Right lobe of liver (tissue), 6 donors: Measurements from ENCODE around the gene GOSR2. TPM values are rescaled to one million over a fixed set of nuclear protein-coding genes. Genes with fewer than 3 reads are reported as not detected.

Source experiments
- ATAC-seq, 4 donors: fragments of 200-7000 bp; cut with Tn5 transposase; one replicate each; pipeline ENCODE4 v1.9.1; 2020; ENCODE audit warnings: mild to moderate bottlenecking in 4 of 4, moderate library complexity in 4 of 4
- DNase-seq, 3 donors: peaks; one replicate each; pipeline ENCODE4 v3.0.0-alpha.2; 2020
- H3K27ac ChIP-seq, 3 donors: fragments of 200-600 bp; one replicate each; pipeline ENCODE4 v1.8.0; 2022
- H3K27me3 ChIP-seq, 2 donors: fragments of 200-600 bp; one replicate each; pipeline ENCODE4 v1.8.0; 2022
- H3K36me3 ChIP-seq, 4 donors: fragments of 200-600 bp; sonication (generic) in 1 of 4; one replicate each; pipeline versions ENCODE4 v1.5.1 to v1.8.0; 2017 to 2022; ENCODE audit warnings: control low read depth in 1 of 4
- H3K4me1 ChIP-seq, 4 donors: fragments of 200-600 bp; sonication (generic) in 1 of 4; one replicate each; pipeline versions ENCODE4 v1.5.1 to v1.8.0; 2017 to 2022; ENCODE audit warnings: control low read depth in 1 of 4
- H3K4me3 ChIP-seq, 3 donors: fragments of 200-600 bp; one replicate each; pipeline ENCODE4 v1.8.0; 2022
- H3K9me3 ChIP-seq, 4 donors: fragments of 200-600 bp; sonication (generic) in 1 of 4; one replicate each; pipeline versions ENCODE4 v1.5.1 to v1.8.0; 2017 to 2022; ENCODE audit warnings: control low read depth in 1 of 4
- CTCF ChIP-seq, 4 donors: fragments of 200-600 bp in 3 of 4; fragments of 450-650 bp in 1 of 4; IDR thresholded peaks; one replicate each; pipeline versions ENCODE4 v1.5.1 to v1.8.0; 2016 to 2022; ENCODE audit warnings: antibody characterized with exemption in 4 of 4, mild to moderate bottlenecking in 2 of 4
- POLR2A ChIP-seq: fragments of 450-650 bp; IDR thresholded peaks from one replicate; pipeline ENCODE4 v1.6.1; 2017; ENCODE audit warnings: antibody characterized with exemption, mild to moderate bottlenecking
- WGBS: methylation state at CpG from one replicate; pipeline ENCODE4 v1.1.6; 2018; ENCODE audit warnings: low coverage, low lambda C conversion rate; ENCODE audit not compliant: insufficient coverage; ENCODE audit errors: missing lambda C conversion rate; 5-methylcytosine and 5-hydroxymethylcytosine counted together
- intact Hi-C, 2 donors: fragments of 100-400 bp; cut with DNase I; formaldehyde crosslinking; loops; one replicate each; pipeline versions ENCODE4 v1.11.2 to v1.14.1; 2022
- total RNA-seq, 6 experiments: library from RNA; depleted of rRNA in 2 of 6; stranded (reverse); fragments of >200 nt in 2 of 6; fragmentation: NEBNext Ultra II Directional in 3 of 6; extraction: Animal tissue kit (Norgen Biotek cat#: 25700) in 3 of 6; gene quantifications; one replicate each; pipeline versions ENCODE4 v1.1.0 to v1.2.4, GENCODE V29; 2016 to 2023
- donor health status: DM: no; HTN: yes; CAD: no.
- donor health status: DM: no; HTN: no; CAD: no.
- donor health status: DM: no; HTN: no; CAD: no.
- donor health status: DM: no; HTN: yes; CAD: no.
- donor health status: DM: no; HTN: yes; CAD: no.

GOSR2 gene
- total RNA-seq, 6 experiments from 2014 or later = 22.9 to 44.1 (median 33.3) TPM

- 90% methylated on average over 7 of the region's 11 CpGs for WGBS
- Histone ChIP-seq H3K36me3 (no peaks in the 10 kb centered on the region), H3K4me3 (no peak overlapping the region), H3K27me3 (peaks cover 0 to 7% of the 10 kb centered on the region in 2 donors), H3K9me3 (no peaks in the 10 kb centered on the region), H3K27ac (no peak overlapping the region), H3K4me1 (peaks cover 0 to 10% (median 2%) of the 10 kb centered on the region in 4 donors)
- DNase-seq (peak in 1 of 3 donors; percentile 39), ATAC-seq (no peak)
- no peak for TF ChIP-seq CTCF (IDR thresholded peaks at IDR 0.05)
- TF ChIP-seq POLR2A = no peak
- intact Hi-C loops = no loop called here
Measured at GRCh38 chr17:46974086-46974485, 51.1 kb downstream of the GOSR2 start.

- DNase-seq (no peak), ATAC-seq (no peak)
- Histone ChIP-seq H3K9me3 (no peaks in the 10 kb centered on the region), H3K4me1 (peaks cover 0 to 17% (median 2%) of the 10 kb centered on the region in 4 donors), H3K27me3 (peaks cover 0 to 11% of the 10 kb centered on the region in 2 donors), H3K36me3 (no peaks in the 10 kb centered on the region), H3K27ac (no peak overlapping the region), H3K4me3 (no peak overlapping the region)
- 33% methylated on average over 1 of the region's 4 CpGs for WGBS
- TF ChIP-seq CTCF (IDR thresholded peaks at IDR 0.05) = no peak
- TF ChIP-seq POLR2A = no peak
- intact Hi-C loops = no loop called here
Measured at GRCh38 chr17:46975287-46975686, 52.3 kb downstream of the GOSR2 start.

- peaks cover 0 to 17% (median 2%) of the 10 kb centered on the region in 4 donors for H3K4me1 ChIP-seq
- TF ChIP-seq CTCF (IDR thresholded peaks at IDR 0.05) (no peak), POLR2A (no peak)
Measured at GRCh38 chr17:46976626-46977270, 53.8 kb downstream of the GOSR2 start.

GRCh38 chr17:46977348-46977747 lies 54.4 kb downstream of the GOSR2 start:
- H3K36me3 ChIP-seq = no peaks in the 10 kb centered on the region
- H3K4me3 ChIP-seq = no peak overlapping the region
- intact Hi-C loops = no loop called here
- TF ChIP-seq POLR2A (no peak), CTCF (IDR thresholded peaks at IDR 0.05) (peak in 1 of 4 donors; percentile 5)
- peaks cover 0 to 17% (median under 1%) of the 10 kb centered on the region in 4 donors for H3K4me1 ChIP-seq
- DNase-seq (no peak), ATAC-seq (peak in 2 of 4 donors; percentile 50 to 59)
- H3K27ac ChIP-seq = no peak overlapping the region
- peaks cover 0 to 11% of the 10 kb centered on the region in 2 donors for H3K27me3 ChIP-seq
- H3K9me3 ChIP-seq = no peaks in the 10 kb centered on the region
- 90% methylated on average over 2 of the region's 7 CpGs for WGBS

More at GRCh38 chr17:46976626-46977270, 53.8 kb downstream of the GOSR2 start:
- DNase-seq (no peak), ATAC-seq (no peak)
- peaks cover 0 to 11% of the 10 kb centered on the region in 2 donors for H3K27me3 ChIP-seq
- H3K27ac ChIP-seq = no peak overlapping the region
- H3K36me3 ChIP-seq = no peaks in the 10 kb centered on the region
- H3K4me3 ChIP-seq = no peak overlapping the region
- intact Hi-C loops = no loop called here
- 88% methylated on average over 5 of the region's 14 CpGs for WGBS
- H3K9me3 ChIP-seq = no peaks in the 10 kb centered on the region
